Testis (tissue), 2 donors: ENCODE results near the gene ERBB4.

Source experiments
- CTCF ChIP-seq, 3 experiments: fragments of 450-650 bp in 2 of 3; fragments of 200-600 bp in 1 of 3; sonication (generic) in 1 of 3; IDR thresholded peaks; one replicate each; pipeline ENCODE4 v1.5.1; 2016 to 2019; ENCODE audit warnings: antibody characterized with exemption in 3 of 3, mild to moderate bottlenecking in 2 of 3, moderate library complexity in 1 of 3
- POLR2A ChIP-seq: fragments of 450-650 bp; IDR thresholded peaks from one replicate; pipeline ENCODE4 v1.6.1; 2017; ENCODE audit warnings: antibody characterized with exemption, mild to moderate bottlenecking, moderate library complexity

GRCh38 chr2:212135739-212136138, 402.9 kb downstream of the ERBB4 start:
- no peak for TF ChIP-seq CTCF (IDR thresholded peaks at IDR 0.05)
- no peak for TF ChIP-seq POLR2A
